IMR-90 (cell line): ENCODE measurements around the gene PTGES3. TPM values are rescaled to one million over a fixed set of nuclear protein-coding genes. Genes with fewer than 3 reads are reported as not detected.

ENCODE experiments used
- ATAC-seq: fragments of 200-7000 bp; cut with Tn5 transposase; 2 replicates; pipeline ENCODE4 v1.9.1; 2020; ENCODE audit warnings: low read depth, mild to moderate bottlenecking, moderate library complexity
- BruUV-seq: library from RNA; stranded (reverse); fragments of 400-500 nt; replicated peaks from 2 replicates; lab custom pipeline; 2021; lab: Mats Ljungman, UMichigan
- CTCF ChIA-PET: fragments of 300-600 bp; formaldehyde crosslinking; extraction: SDS; loops from one replicate; lab custom pipeline; 2021; ENCODE audit warnings: antibody characterized with exemption; lab: Yijun Ruan, JAX
- POLR2A ChIA-PET: fragments of 300-600 bp; sonication (Branson Sonifier 250); formaldehyde crosslinking; loops from one replicate; lab custom pipeline; 2022; ENCODE audit warnings: antibody characterized with exemption; ENCODE audit not compliant: unreplicated experiment; lab: Charles Lee
- DNase-seq: peaks from one replicate; pipeline ENCODE4 v3.0.0; 2013
- H2AFZ ChIP-seq: replicated peaks from 2 replicates; pipeline ENCODE3; 2013; ENCODE audit warnings: low read length, mild to moderate bottlenecking; ENCODE audit not compliant: poor library complexity
- H2AK5ac ChIP-seq: 2 replicates; pipeline ENCODE4 v1.6.1; 2013; ENCODE audit warnings: low read depth, low read length, inconsistent platforms
- H2AK9ac ChIP-seq: replicated peaks from 2 replicates; pipeline ENCODE3; 2013; ENCODE audit warnings: mild to moderate bottlenecking, low read depth, low read length, moderate library complexity; ENCODE audit not compliant: poor library complexity
- H2BK120ac ChIP-seq: 2 replicates; pipeline ENCODE4 v1.6.1; 2013; ENCODE audit warnings: low read depth, low read length, inconsistent platforms
- H2BK15ac ChIP-seq: 3 replicates; pipeline ENCODE4 v1.6.1; 2013; ENCODE audit warnings: low read depth, low read length, inconsistent platforms
- H2BK20ac ChIP-seq: 2 replicates; pipeline ENCODE4 v1.6.1; 2013; ENCODE audit warnings: low read depth, mild to moderate bottlenecking, inconsistent platforms, low read length, moderate library complexity
- H2BK5ac ChIP-seq: 2 replicates; pipeline ENCODE4 v1.6.1; 2013; ENCODE audit warnings: mild to moderate bottlenecking, low read depth, low read length, inconsistent platforms; ENCODE audit not compliant: poor library complexity, severe bottlenecking
- H3K14ac ChIP-seq: replicated peaks from 2 replicates; pipeline ENCODE4 v1.6.1; 2013; ENCODE audit warnings: low read depth, low read length, inconsistent platforms
- H3K18ac ChIP-seq: 2 replicates; pipeline ENCODE4 v1.6.1; 2013; ENCODE audit warnings: low read depth, low read length, control low read depth
- H3K23ac ChIP-seq: 2 replicates; pipeline ENCODE4 v1.6.1; 2013; ENCODE audit warnings: low read depth, low read length, inconsistent platforms
- H3K27ac ChIP-seq: 2 replicates; pipeline ENCODE4 v1.5.1; 2013; ENCODE audit warnings: mild to moderate bottlenecking, control low read depth, low read length; ENCODE audit not compliant: insufficient read depth
- H3K27me3 ChIP-seq: 2 replicates; pipeline ENCODE4 v1.6.1; 2013; ENCODE audit warnings: low read length; ENCODE audit not compliant: control insufficient read depth, insufficient read depth
- H3K36me3 ChIP-seq: 2 replicates; pipeline ENCODE4 v1.6.1; 2013; ENCODE audit warnings: low read length, mixed read lengths; ENCODE audit not compliant: control insufficient read depth, insufficient read depth
- H3K4ac ChIP-seq: 2 replicates; pipeline ENCODE4 v1.6.1; 2013; ENCODE audit warnings: low read depth, low read length, inconsistent platforms
- H3K4me1 ChIP-seq: 2 replicates; pipeline ENCODE4 v1.6.1; 2013; ENCODE audit warnings: low read length, mixed read lengths; ENCODE audit not compliant: control insufficient read depth, insufficient read depth
- H3K4me2 ChIP-seq: 2 replicates; pipeline ENCODE4 v1.6.1; 2013; ENCODE audit warnings: low read depth, mild to moderate bottlenecking, control low read depth, low read length, moderate library complexity
- H3K4me3 ChIP-seq: 2 replicates; pipeline ENCODE4 v1.5.1; 2013; ENCODE audit warnings: low read depth, mild to moderate bottlenecking, control low read depth, low read length, moderate library complexity; ENCODE audit not compliant: insufficient read depth
- H3K56ac ChIP-seq: 2 replicates; pipeline ENCODE4 v1.6.1; 2013; ENCODE audit warnings: low read length, inconsistent platforms; ENCODE audit not compliant: insufficient read depth; ENCODE audit errors: extremely low read depth
- H3K79me1 ChIP-seq, 2 experiments: 2 replicates each; pipeline ENCODE4 v1.6.1; 2013; ENCODE audit warnings: low read length in 2 of 2, inconsistent platforms in 1 of 2, low read depth in 1 of 2
- H3K9ac ChIP-seq: 2 replicates; pipeline ENCODE4 v1.6.1; 2013; ENCODE audit warnings: low read depth, low read length, control low read depth
- H3K9me1 ChIP-seq: 2 replicates; pipeline ENCODE4 v1.6.1; 2013; ENCODE audit warnings: low read length, inconsistent platforms; ENCODE audit not compliant: insufficient read depth
- H3K9me3 ChIP-seq: 2 replicates; pipeline ENCODE4 v1.6.1; 2013; ENCODE audit warnings: low read length; ENCODE audit not compliant: control insufficient read depth, insufficient read depth
- H4K20me1 ChIP-seq: 2 replicates; pipeline ENCODE4 v1.6.1; 2013; ENCODE audit warnings: low read length, inconsistent platforms; ENCODE audit not compliant: insufficient read depth
- H4K5ac ChIP-seq: 2 replicates; pipeline ENCODE4 v1.6.1; 2013; ENCODE audit warnings: mild to moderate bottlenecking, low read depth, low read length, control low read depth
- H4K8ac ChIP-seq, 2 experiments: 2 replicates each; pipeline ENCODE4 v1.6.1; 2013; ENCODE audit warnings: low read depth in 2 of 2, low read length in 2 of 2, control low read depth in 1 of 2, inconsistent platforms in 1 of 2
- H4K91ac ChIP-seq: 2 replicates; pipeline ENCODE4 v1.6.1; 2013; ENCODE audit warnings: low read depth, low read length, inconsistent platforms; ENCODE audit not compliant: insufficient read depth
- BHLHE40 ChIP-seq: fragments of 150-350 bp; IDR thresholded peaks from 2 replicates; pipeline ENCODE4 v1.6.1; 2016; ENCODE audit warnings: mild to moderate bottlenecking, low read depth, low read length
- CEBPB ChIP-seq: IDR thresholded peaks from 2 replicates; pipeline ENCODE4 v1.6.1; 2012; ENCODE audit warnings: low read depth, low read length, improper control_type of control experiment
- CHD1 ChIP-seq: IDR thresholded peaks from 2 replicates; pipeline ENCODE4 v1.6.1; 2012; ENCODE audit warnings: low read depth, low read length, improper control_type of control experiment
- CTCF ChIP-seq: conservative IDR thresholded peaks from 2 replicates; pipeline ENCODE4 v1.5.1; 2012; ENCODE audit warnings: mild to moderate bottlenecking, low read depth, low read length, improper control_type of control experiment
- ELK1 ChIP-seq: fragments of 150-350 bp; IDR thresholded peaks from 2 replicates; pipeline ENCODE4 v1.6.1; 2016; ENCODE audit warnings: low read depth, mild to moderate bottlenecking, low read length, moderate library complexity, borderline replicate concordance
- FOS ChIP-seq: fragments of 150-350 bp; IDR thresholded peaks from 2 replicates; pipeline ENCODE4 v1.6.1; 2016; ENCODE audit warnings: low read depth, low read length
- MAFK ChIP-seq: IDR thresholded peaks from 2 replicates; pipeline ENCODE4 v1.6.1; 2012; ENCODE audit warnings: low read depth, low read length, improper control_type of control experiment
- MAZ ChIP-seq: IDR thresholded peaks from 2 replicates; pipeline ENCODE4 v1.6.1; 2012; ENCODE audit warnings: low read depth, mild to moderate bottlenecking, low read length, improper control_type of control experiment, moderate library complexity, borderline replicate concordance
- MXI1 ChIP-seq: IDR thresholded peaks from 2 replicates; pipeline ENCODE4 v1.6.1; 2012; ENCODE audit warnings: low read depth, mild to moderate bottlenecking, low read length, moderate library complexity, borderline replicate concordance
- NFE2L2 ChIP-seq: fragments of 150-350 bp; IDR thresholded peaks from 2 replicates; pipeline ENCODE4 v1.6.1; 2016; ENCODE audit warnings: low read depth, mild to moderate bottlenecking, low read length
- POLR2A ChIP-seq: IDR thresholded peaks from 2 replicates; pipeline ENCODE4 v1.6.1; 2012; ENCODE audit warnings: mild to moderate bottlenecking, low read depth, low read length
- RAD21 ChIP-seq: IDR thresholded peaks from 2 replicates; pipeline ENCODE4 v1.6.1; 2012; ENCODE audit warnings: low read length, improper control_type of control experiment
- RCOR1 ChIP-seq: IDR thresholded peaks from 2 replicates; pipeline ENCODE4 v1.6.1; 2012; ENCODE audit warnings: mild to moderate bottlenecking, low read length, improper control_type of control experiment; ENCODE audit not compliant: insufficient replicate concordance
- RFX5 ChIP-seq: IDR thresholded peaks from 2 replicates; pipeline ENCODE4 v1.8.0; 2012; ENCODE audit warnings: low read depth, mild to moderate bottlenecking, low read length, moderate library complexity
- SMC3 ChIP-seq: fragments of 150-350 bp; IDR thresholded peaks from 2 replicates; pipeline ENCODE4 v1.6.1; 2016; ENCODE audit warnings: low read depth, mild to moderate bottlenecking, antibody characterized with exemption, low read length, moderate library complexity
- USF2 ChIP-seq: fragments of 150-350 bp; IDR thresholded peaks from 2 replicates; pipeline ENCODE4 v1.6.1; 2017; ENCODE audit warnings: mild to moderate bottlenecking, antibody characterized with exemption, low read length, low read depth
- WGBS, 2 experiments: methylation state at CpG; one replicate each; pipeline versions ENCODE4 v1.1.5 to v1.1.7; 2013; ENCODE audit warnings: missing lambda C conversion rate in 2 of 2; ENCODE audit not compliant: insufficient read length in 1 of 2; ENCODE audit errors: extremely low coverage in 2 of 2; 5-methylcytosine and 5-hydroxymethylcytosine counted together
- dilution Hi-C: fragments of 300-500 bp; cut with HindIII; formaldehyde crosslinking; loops from one replicate; pipeline ENCODE4 v1.14.3; 2018; ENCODE audit warnings: low sequenced_read_pairs; ENCODE audit not compliant: unreplicated experiment
- in situ Hi-C: fragments of 300-500 bp; cut with MboI; formaldehyde crosslinking; loops from 3 replicates; pipeline ENCODE4 v1.14.3; 2019; ENCODE audit warnings: low sequenced_read_pairs, inconsistent platforms, mixed read lengths
- intact Hi-C: fragments of 100-400 bp; cut with micrococcal nuclease; formaldehyde crosslinking; loops from 2 replicates; pipeline ENCODE4 v1.10.0; 2022
- polyA plus RNA-seq, 3 experiments: library from polyadenylated mRNA; depleted of rRNA; stranded (reverse); fragments of >200 nt; gene quantifications; 2 replicates each; pipeline ENCODE4 v1.2.3, GENCODE V29; 2012; ENCODE audit warnings: low replicate concordance in 1 of 3
- total RNA-seq: library from RNA; depleted of rRNA; stranded (reverse); fragments of >200 nt; gene quantifications from 2 replicates; pipeline ENCODE4 v1.2.3, GENCODE V29; 2012

The PTGES3 gene
- total and polyA plus RNA-seq, 2 of the 4 experiments (the other 2 are of a cell fraction), result 42.7 to 73.2 TPM

GRCh38 chr12:56728139-56728861, 40.2 kb upstream of the PTGES3 start:
- Histone ChIP-seq H2BK15ac (no peak overlapping the region), H4K8ac (no peak overlapping the region), H4K91ac (no peak overlapping the region), H3K18ac (no peak overlapping the region), H3K36me3 (peaks cover 3% of the 10 kb centered on the region; the same call in 1 of the 2 replicates), H4K20me1 (peaks cover 9% of the 10 kb centered on the region; the same call in 1 of the 2 replicates), H3K9me3 (no peaks in the 10 kb centered on the region), H3K79me1 (peaks cover 0 to 9% of the 10 kb centered on the region in 2 experiments; a peak in 1 of 4 replicates), H4K5ac (no peak overlapping the region), H2BK5ac (no peak overlapping the region), H3K9me1 (no peaks in the 10 kb centered on the region), H3K14ac (no peak overlapping the region), H3K56ac (no peak overlapping the region), H3K4me3 (no peak overlapping the region), H3K4me2 (no peak overlapping the region), H3K27me3 (no peaks in the 10 kb centered on the region), H2AFZ (no peak overlapping the region), H3K4ac (no peak overlapping the region), H2BK20ac (no peak overlapping the region), H3K4me1 (no peaks in the 10 kb centered on the region), H3K9ac (no peak overlapping the region), H2AK5ac (no peak overlapping the region), H2BK120ac (no peak overlapping the region), H2AK9ac (no peak overlapping the region), H3K27ac (no peak overlapping the region), H3K23ac (no peak overlapping the region)
- dilution Hi-C loops (no loop called here), intact Hi-C loops (no loop called here), in situ Hi-C loops (no loop called here)
- POLR2A ChIA-PET, result no interaction called here
- DNase-seq (no peak), ATAC-seq (no peak)
- 100% methylated on average over 2 of the region's 11 CpGs; no CpG with 5 or more reads in 1 of the 2 experiments for WGBS, 2 experiments
- BruUV-seq, result no TSS peak
- CTCF ChIA-PET, result no interaction called here
- no peak for TF ChIP-seq MAFK
- TF ChIP-seq BHLHE40, result no peak
- TF ChIP-seq RFX5, result no peak
- TF ChIP-seq ELK1, result no peak
- TF ChIP-seq MXI1, result no peak
- TF ChIP-seq RAD21, result no peak
- no peak for TF ChIP-seq POLR2A
- no peak for TF ChIP-seq RCOR1
- TF ChIP-seq CHD1, result no peak
- no peak for TF ChIP-seq FOS
- no peak for TF ChIP-seq CTCF
- no peak for TF ChIP-seq CEBPB
- TF ChIP-seq SMC3, result no peak
- TF ChIP-seq NFE2L2, result no peak
- no peak for TF ChIP-seq USF2
- no peak for TF ChIP-seq MAZ
